ENCODE results near the gene NLRP13. TPM values are rescaled to one million over a fixed set of nuclear protein-coding genes. Genes with fewer than 3 reads are reported as not detected.

Gene NLRP13
- total RNA-seq, 1 experiment from 2014 or later, result not detected

DNA sequence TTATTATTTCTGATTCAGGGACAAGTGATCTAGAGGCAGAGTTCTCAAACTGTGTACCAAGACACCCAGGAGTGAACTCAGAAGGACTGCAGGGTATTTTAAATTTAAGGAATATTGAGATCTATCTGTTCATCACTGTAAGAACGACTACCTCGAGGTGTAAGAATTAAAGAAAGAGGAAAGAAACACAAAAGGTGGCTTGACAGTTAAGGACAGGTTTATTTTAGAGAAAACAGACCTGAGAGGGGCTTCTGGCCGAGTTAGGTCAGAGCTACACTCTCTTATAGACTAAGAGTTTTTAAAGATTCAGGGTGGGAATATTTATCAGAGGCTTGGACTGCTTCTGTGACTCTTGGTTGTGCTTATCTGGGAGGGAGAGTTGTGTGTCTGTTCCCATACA is 41.8 kb upstream of the NLRP13 start:
- no TSS peak for BruUV-seq (replicated peaks)
- TF ChIP-seq, protein P1, sequence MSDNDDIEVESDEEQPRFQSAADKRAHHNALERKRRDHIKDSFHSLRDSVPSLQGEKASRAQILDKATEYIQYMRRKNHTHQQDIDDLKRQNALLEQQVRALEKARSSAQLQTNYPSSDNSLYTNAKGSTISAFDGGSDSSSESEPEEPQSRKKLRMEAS (IDR thresholded peaks at IDR 0.05), result no peak
- TF ChIP-seq POLR2AphosphoS5 (IDR thresholded peaks at IDR 0.05; ENCODE audit: low read depth, low read length) (no peak), CEBPB (IDR thresholded peaks at IDR 0.05; ENCODE audit: low read depth) (no peak), ZNF274 (IDR thresholded peaks at IDR 0.05; ENCODE audit: low read depth, low read length) (no peak), SRF (IDR thresholded peaks at IDR 0.05; ENCODE audit: low read depth) (no peak)
- TF ChIP-seq, protein P2, sequence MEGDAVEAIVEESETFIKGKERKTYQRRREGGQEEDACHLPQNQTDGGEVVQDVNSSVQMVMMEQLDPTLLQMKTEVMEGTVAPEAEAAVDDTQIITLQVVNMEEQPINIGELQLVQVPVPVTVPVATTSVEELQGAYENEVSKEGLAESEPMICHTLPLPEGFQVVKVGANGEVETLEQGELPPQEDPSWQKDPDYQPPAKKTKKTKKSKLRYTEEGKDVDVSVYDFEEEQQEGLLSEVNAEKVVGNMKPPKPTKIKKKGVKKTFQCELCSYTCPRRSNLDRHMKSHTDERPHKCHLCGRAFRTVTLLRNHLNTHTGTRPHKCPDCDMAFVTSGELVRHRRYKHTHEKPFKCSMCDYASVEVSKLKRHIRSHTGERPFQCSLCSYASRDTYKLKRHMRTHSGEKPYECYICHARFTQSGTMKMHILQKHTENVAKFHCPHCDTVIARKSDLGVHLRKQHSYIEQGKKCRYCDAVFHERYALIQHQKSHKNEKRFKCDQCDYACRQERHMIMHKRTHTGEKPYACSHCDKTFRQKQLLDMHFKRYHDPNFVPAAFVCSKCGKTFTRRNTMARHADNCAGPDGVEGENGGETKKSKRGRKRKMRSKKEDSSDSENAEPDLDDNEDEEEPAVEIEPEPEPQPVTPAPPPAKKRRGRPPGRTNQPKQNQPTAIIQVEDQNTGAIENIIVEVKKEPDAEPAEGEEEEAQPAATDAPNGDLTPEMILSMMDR (IDR thresholded peaks at IDR 0.05 in 2 of 3, conservative IDR thresholded peaks at IDR 0.05 in 1 of 3; ENCODE audit: borderline replicate concordance in 1 of 3, insufficient read depth in 1 of 3, low read depth in 2 of 3, low read length in 2 of 3), result no peak
- TF ChIP-seq, protein P3, sequence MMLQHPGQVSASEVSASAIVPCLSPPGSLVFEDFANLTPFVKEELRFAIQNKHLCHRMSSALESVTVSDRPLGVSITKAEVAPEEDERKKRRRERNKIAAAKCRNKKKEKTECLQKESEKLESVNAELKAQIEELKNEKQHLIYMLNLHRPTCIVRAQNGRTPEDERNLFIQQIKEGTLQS (IDR thresholded peaks at IDR 0.05), result no peak
- no peaks in the 10 kb centered on the region for H3K4me1 ChIP-seq (ENCODE audit: control insufficient read depth in 1 of 2, insufficient read depth in 2 of 2, low read length in 2 of 2)
- H3K9me3 ChIP-seq (ENCODE audit: control insufficient read depth in 1 of 2, insufficient read depth in 1 of 2, low read depth in 1 of 2, low read length in 2 of 2), result no peaks in the 10 kb centered on the region
- CTCF ChIA-PET, result no interaction called here
- H3K36me3 ChIP-seq (ENCODE audit: control insufficient read depth in 1 of 2, insufficient read depth in 2 of 2, low read length in 2 of 2), result no peaks in the 10 kb centered on the region
- intact Hi-C loops (cut with micrococcal nuclease), result no loop called here
- H4K20me1 ChIP-seq (ENCODE audit: insufficient read depth), result no peaks in the 10 kb centered on the region
- H3K9me2 ChIP-seq (ENCODE audit: insufficient read depth), result no peaks in the 10 kb centered on the region
- no peak overlapping the region for H3K9ac ChIP-seq (ENCODE audit: low read length)
- H3K27ac ChIP-seq (ENCODE audit: low read depth, low read length), result no peak overlapping the region
- peaks cover 30% of the 10 kb centered on the region for H3K27me3 ChIP-seq (ENCODE audit: insufficient read depth, low read length)
- ATAC-seq (no peak), DNase-seq (ENCODE audit: low read depth, low spot score) (no peak)
- no peaks in the 10 kb centered on the region for H3K79me2 ChIP-seq (ENCODE audit: insufficient read depth, low read length)
- H2AFZ ChIP-seq (ENCODE audit: low read depth, low read length, poor library complexity, severe bottlenecking), result no peak overlapping the region
- H3K4me3 ChIP-seq (replicated peaks in 1 of 2; ENCODE audit: low read depth in 1 of 2, low read length in 2 of 2), result no peak overlapping the region
- POLR2A ChIA-PET, result no interaction called here
- no peak overlapping the region for H3K4me2 ChIP-seq (ENCODE audit: low read length)
- RAD21 ChIA-PET (ENCODE audit: low non-redundant PET in 1 of 2, low total read pairs in 2 of 2, uncharacterized antibody in 2 of 2, unreplicated experiment in 2 of 2), result no interaction called here

DNA sequence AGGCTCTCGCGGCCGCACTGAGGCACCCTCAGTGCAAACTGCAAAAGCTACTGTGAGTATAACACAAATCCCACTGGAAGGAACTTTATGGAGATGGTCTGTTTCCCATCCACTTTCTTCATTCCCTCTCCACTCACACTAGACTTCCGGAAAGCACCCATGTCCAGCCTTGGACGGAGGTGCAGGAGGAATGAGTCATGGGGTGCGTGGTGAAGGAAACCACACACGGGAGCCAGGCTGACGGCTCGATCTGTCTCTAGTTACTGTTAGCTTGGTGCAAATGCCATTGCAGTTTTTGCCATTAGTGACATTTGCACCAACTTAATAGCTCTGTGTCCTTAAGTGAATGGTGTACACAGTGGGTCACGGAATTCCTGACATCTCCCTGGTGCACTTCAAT is 30.1 kb upstream of the NLRP13 start:
- Histone ChIP-seq H3K4me2 (ENCODE audit: low read length) (no peak overlapping the region), H3K79me2 (ENCODE audit: insufficient read depth, low read length) (no peaks in the 10 kb centered on the region), H3K27me3 (ENCODE audit: insufficient read depth, low read length) (no peaks in the 10 kb centered on the region), H3K9me2 (ENCODE audit: insufficient read depth) (no peaks in the 10 kb centered on the region), H3K4me1 (ENCODE audit: control insufficient read depth in 1 of 2, insufficient read depth in 2 of 2, low read length in 2 of 2) (peaks cover 0 to 3% of the 10 kb centered on the region in 2 experiments; a peak in 1 of 4 replicates), H3K4me3 (replicated peaks in 1 of 2; ENCODE audit: low read depth in 1 of 2, low read length in 2 of 2) (no peak overlapping the region), H3K9me3 (ENCODE audit: control insufficient read depth in 1 of 2, insufficient read depth in 1 of 2, low read depth in 1 of 2, low read length in 2 of 2) (no peaks in the 10 kb centered on the region), H2AFZ (ENCODE audit: low read depth, low read length, poor library complexity, severe bottlenecking) (no peak overlapping the region), H4K20me1 (ENCODE audit: insufficient read depth) (no peaks in the 10 kb centered on the region), H3K9ac (ENCODE audit: low read length) (no peak overlapping the region), H3K27ac (ENCODE audit: low read depth, low read length) (no peak overlapping the region), H3K36me3 (ENCODE audit: control insufficient read depth in 1 of 2, insufficient read depth in 2 of 2, low read length in 2 of 2) (no peaks in the 10 kb centered on the region)
- BruUV-seq (replicated peaks), result no TSS peak
- ChIA-PET CTCF (no interaction called here), RAD21 (ENCODE audit: low non-redundant PET in 1 of 2, low total read pairs in 2 of 2, uncharacterized antibody in 2 of 2, unreplicated experiment in 2 of 2) (no interaction called here), POLR2A (no interaction called here)
- DNase-seq (ENCODE audit: low read depth, low spot score), result no peak
- ATAC-seq, result no peak
- intact Hi-C loops (cut with micrococcal nuclease), result no loop called here
- TF ChIP-seq CBX3 (IDR thresholded peaks at IDR 0.05; ENCODE audit: low read depth) (no peak), FOSL1 (IDR thresholded peaks at IDR 0.05; ENCODE audit: low read depth) (no peak), EGR1 (IDR thresholded peaks at IDR 0.05; ENCODE audit: low read depth) (no peak), SP1 (IDR thresholded peaks at IDR 0.05; ENCODE audit: low read depth) (no peak)
- TF ChIP-seq, protein P4, sequence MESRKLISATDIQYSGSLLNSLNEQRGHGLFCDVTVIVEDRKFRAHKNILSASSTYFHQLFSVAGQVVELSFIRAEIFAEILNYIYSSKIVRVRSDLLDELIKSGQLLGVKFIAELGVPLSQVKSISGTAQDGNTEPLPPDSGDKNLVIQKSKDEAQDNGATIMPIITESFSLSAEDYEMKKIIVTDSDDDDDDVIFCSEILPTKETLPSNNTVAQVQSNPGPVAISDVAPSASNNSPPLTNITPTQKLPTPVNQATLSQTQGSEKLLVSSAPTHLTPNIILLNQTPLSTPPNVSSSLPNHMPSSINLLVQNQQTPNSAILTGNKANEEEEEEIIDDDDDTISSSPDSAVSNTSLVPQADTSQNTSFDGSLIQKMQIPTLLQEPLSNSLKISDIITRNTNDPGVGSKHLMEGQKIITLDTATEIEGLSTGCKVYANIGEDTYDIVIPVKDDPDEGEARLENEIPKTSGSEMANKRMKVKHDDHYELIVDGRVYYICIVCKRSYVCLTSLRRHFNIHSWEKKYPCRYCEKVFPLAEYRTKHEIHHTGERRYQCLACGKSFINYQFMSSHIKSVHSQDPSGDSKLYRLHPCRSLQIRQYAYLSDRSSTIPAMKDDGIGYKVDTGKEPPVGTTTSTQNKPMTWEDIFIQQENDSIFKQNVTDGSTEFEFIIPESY (IDR thresholded peaks at IDR 0.05; ENCODE audit: extremely low read depth, insufficient replicate concordance, low read length), result no peak
- TF ChIP-seq, protein P2 (IDR thresholded peaks at IDR 0.05 in 2 of 3, conservative IDR thresholded peaks at IDR 0.05 in 1 of 3; ENCODE audit: borderline replicate concordance in 1 of 3, insufficient read depth in 1 of 3, low read depth in 2 of 3, low read length in 2 of 3), result no peak
